Esophagus muscularis mucosa (tissue), 4 donors: Measurements from ENCODE around the gene WNT7B.

ENCODE experiments used
- CTCF ChIP-seq, 3 experiments: fragments of 200-600 bp in 2 of 3; fragments of 450-650 bp in 1 of 3; sonication (generic) in 2 of 3; IDR thresholded peaks; one replicate each; pipeline ENCODE4 v1.5.1; 2017 to 2019; ENCODE audit warnings: antibody characterized with exemption in 3 of 3, mild to moderate bottlenecking in 2 of 3, moderate library complexity in 1 of 3
- EP300 ChIP-seq: sonication (generic); formaldehyde crosslinking; IDR thresholded peaks from one replicate; pipeline ENCODE4 v1.6.1; 2017; ENCODE audit warnings: antibody characterized with exemption
- POLR2A ChIP-seq: fragments of 450-650 bp; IDR thresholded peaks from one replicate; pipeline ENCODE4 v1.6.1; 2017; ENCODE audit warnings: antibody characterized with exemption, moderate library complexity, mild to moderate bottlenecking, low read depth
- POLR2AphosphoS5 ChIP-seq, 2 donors: sonication (generic); formaldehyde crosslinking; IDR thresholded peaks; one replicate each; pipeline ENCODE4 v1.6.1; 2017; ENCODE audit warnings: antibody characterized with exemption in 2 of 2

GRCh38 chr22:45975164-45976161 is 1.5 kb downstream of the WNT7B start:
- TF ChIP-seq CTCF (IDR thresholded peaks at IDR 0.05) = no peak
- no peak for TF ChIP-seq EP300
- TF ChIP-seq POLR2AphosphoS5 (IDR thresholded peaks at IDR 0.05) = no peak
- no peak for TF ChIP-seq POLR2A
